ENCODE data around the gene PLPPR1. TPM values are rescaled to one million over a fixed set of nuclear protein-coding genes. Genes with fewer than 3 reads are reported as not detected.

PLPPR1 gene
- total RNA-seq, 4 donors from 2014 or later: 0.54 TPM; not detected in 3

- DNase-seq: no peak
- H3K27me3 ChIP-seq: no peaks in the 10 kb centered on the region
- H3K9me3 ChIP-seq: no peaks in the 10 kb centered on the region
- H3K36me3 ChIP-seq: no peaks in the 10 kb centered on the region
- no peak for TF ChIP-seq CTCF (IDR thresholded peaks at IDR 0.05)
- no peak for TF ChIP-seq POLR2A (IDR thresholded peaks at IDR 0.05)
- H3K27ac ChIP-seq: no peak overlapping the region
- H3K4me1 ChIP-seq: no peaks in the 10 kb centered on the region
- H3K4me3 ChIP-seq: no peak overlapping the region
These were observed 156.3 kb downstream of the PLPPR1 start for GRCh38 chr9:101184813-101185278.

GRCh38 chr9:101191723-101192122 is 163.2 kb downstream of the PLPPR1 start:
- Histone ChIP-seq H3K4me3 (no peak overlapping the region), H3K27me3 (no peaks in the 10 kb centered on the region), H3K27ac (no peak overlapping the region), H3K36me3 (no peaks in the 10 kb centered on the region), H3K4me1 (no peaks in the 10 kb centered on the region), H3K9me3 (no peaks in the 10 kb centered on the region)
- TF ChIP-seq CTCF (IDR thresholded peaks at IDR 0.05): no peak
- no peak for DNase-seq

GRCh38 chr9:101197026-101197425 is 168.5 kb downstream of the PLPPR1 start:
- Histone ChIP-seq H3K4me3 (no peak overlapping the region), H3K27ac (no peak overlapping the region), H3K36me3 (no peaks in the 10 kb centered on the region), H3K4me1 (no peaks in the 10 kb centered on the region), H3K9me3 (no peaks in the 10 kb centered on the region), H3K27me3 (no peaks in the 10 kb centered on the region)
- DNase-seq: no peak
- no peak for TF ChIP-seq CTCF (IDR thresholded peaks at IDR 0.05)
- TF ChIP-seq POLR2A (IDR thresholded peaks at IDR 0.05): no peak

GRCh38 chr9:101200852-101201251 is 172.3 kb downstream of the PLPPR1 start:
- Histone ChIP-seq H3K27ac (no peak overlapping the region), H3K9me3 (no peaks in the 10 kb centered on the region), H3K4me1 (no peaks in the 10 kb centered on the region), H3K27me3 (no peaks in the 10 kb centered on the region), H3K4me3 (no peak overlapping the region), H3K36me3 (no peaks in the 10 kb centered on the region)
- no peak for TF ChIP-seq CTCF (IDR thresholded peaks at IDR 0.05)
- no peak for TF ChIP-seq POLR2A (IDR thresholded peaks at IDR 0.05)
- no peak for DNase-seq

- DNase-seq: no peak
- no peak overlapping the region for H3K27ac ChIP-seq
- no peak overlapping the region for H3K4me3 ChIP-seq
- H3K27me3 ChIP-seq: no peaks in the 10 kb centered on the region
- TF ChIP-seq POLR2A (IDR thresholded peaks at IDR 0.05): no peak
- TF ChIP-seq CTCF (IDR thresholded peaks at IDR 0.05): no peak
- H3K4me1 ChIP-seq: no peaks in the 10 kb centered on the region
- no peaks in the 10 kb centered on the region for H3K36me3 ChIP-seq
- H3K9me3 ChIP-seq: no peaks in the 10 kb centered on the region
These were observed 173.1 kb downstream of the PLPPR1 start for GRCh38 chr9:101201630-101202029.

GRCh38 chr9:101209670-101210069 is 181.1 kb downstream of the PLPPR1 start:
- Histone ChIP-seq H3K4me3 (no peak overlapping the region), H3K27ac (no peak overlapping the region), H3K36me3 (no peaks in the 10 kb centered on the region), H3K4me1 (no peaks in the 10 kb centered on the region), H3K27me3 (no peaks in the 10 kb centered on the region), H3K9me3 (no peaks in the 10 kb centered on the region)
- no peak for TF ChIP-seq POLR2A (IDR thresholded peaks at IDR 0.05)
- no peak for TF ChIP-seq CTCF (IDR thresholded peaks at IDR 0.05)
- no peak for DNase-seq

All from Peyer's patch (tissue), 4 donors.